Chondrocyte (in vitro differentiated cells): ENCODE results near the gene EXD3. TPM values are rescaled to one million over a fixed set of nuclear protein-coding genes. Genes with fewer than 3 reads are reported as not detected.
"Not testable (repeated sequence)": the region's sequence is repeated elsewhere in the genome, so short reads cannot be mapped to it uniquely, and the experiment has no call there.

Experiments
- DNase-seq: peaks from one replicate; pipeline ENCODE4 v3.0.0; 2021; ENCODE audit warnings: mixed read lengths, low spot score
- H3K27ac Mint-ChIP-seq: one replicate; pipeline ENCODE4 v1.8.0; 2021; ENCODE audit warnings: mild to moderate bottlenecking, moderate library complexity, mixed read lengths; ENCODE audit not compliant: unreplicated experiment
- H3K27me3 Mint-ChIP-seq: 2 replicates; pipeline ENCODE4 v1.8.0; 2021; ENCODE audit warnings: low read depth, mixed read lengths
- H3K36me3 Mint-ChIP-seq: 2 replicates; pipeline ENCODE4 v1.8.0; 2021; ENCODE audit warnings: low read depth, mixed read lengths
- H3K4me1 Mint-ChIP-seq: 2 replicates; pipeline ENCODE4 v1.8.0; 2021; ENCODE audit warnings: low read depth, mild to moderate bottlenecking, mixed read lengths
- H3K4me3 Mint-ChIP-seq: one replicate; pipeline ENCODE4 v1.8.0; 2021; ENCODE audit warnings: mild to moderate bottlenecking, moderate library complexity, mixed read lengths; ENCODE audit not compliant: unreplicated experiment
- H3K9me3 Mint-ChIP-seq: 2 replicates; pipeline ENCODE4 v1.8.0; 2021; ENCODE audit warnings: low read depth, mixed read lengths
- CTCF ChIP-seq: fragments of 200-600 bp; sonication (generic); IDR thresholded peaks from 2 replicates; pipeline ENCODE4 v1.5.0; 2021; ENCODE audit warnings: antibody characterized with exemption, mild to moderate bottlenecking, moderate library complexity
- total RNA-seq: library from RNA; stranded (reverse); gene quantifications from 3 replicates; pipeline ENCODE4 v1.2.1, GENCODE V29; 2021

EXD3 gene
- total RNA-seq, 1 donor from 2014 or later = 11.6 TPM

- Mint-ChIP-seq H3K4me1 (no peaks in the 10 kb centered on the region), H3K27ac (no peak overlapping the region), H3K9me3 (no peaks in the 10 kb centered on the region), H3K27me3 (no peaks in the 10 kb centered on the region), H3K4me3 (no peak overlapping the region), H3K36me3 (peaks cover 5% of the 10 kb centered on the region)
- peak; percentile 79 for DNase-seq
- no peak for TF ChIP-seq CTCF
Observed at GRCh38 chr9:137387891-137388560, 34.9 kb downstream of the EXD3 start.

- no peaks in the 10 kb centered on the region for H3K4me1 Mint-ChIP-seq
- peak; percentile 88 for DNase-seq
- peaks cover 5% of the 10 kb centered on the region for H3K36me3 Mint-ChIP-seq
- H3K9me3 Mint-ChIP-seq = no peaks in the 10 kb centered on the region
- H3K4me3 Mint-ChIP-seq = no peak overlapping the region
- H3K27me3 Mint-ChIP-seq = no peaks in the 10 kb centered on the region
- TF ChIP-seq CTCF = no peak
- no peak overlapping the region for H3K27ac Mint-ChIP-seq
Observed at GRCh38 chr9:137387114-137387890, 35.7 kb downstream of the EXD3 start.

GRCh38 chr9:137386507-137387113 is 36.4 kb downstream of the EXD3 start:
- H3K9me3 Mint-ChIP-seq, H3K4me1 Mint-ChIP-seq, H3K4me3 Mint-ChIP-seq, H3K27me3 Mint-ChIP-seq, H3K27ac Mint-ChIP-seq, H3K36me3 Mint-ChIP-seq: not testable (repeated sequence)
- DNase-seq = peak; percentile 89

GRCh38 chr9:137385061-137385655 is 37.8 kb downstream of the EXD3 start:
- H3K27ac Mint-ChIP-seq = no peak overlapping the region
- no peak for DNase-seq
- no peaks in the 10 kb centered on the region for H3K27me3 Mint-ChIP-seq
- no peak for TF ChIP-seq CTCF
- peaks cover 3% of the 10 kb centered on the region for H3K36me3 Mint-ChIP-seq
- H3K9me3 Mint-ChIP-seq = no peaks in the 10 kb centered on the region
- H3K4me1 Mint-ChIP-seq = no peaks in the 10 kb centered on the region
- no peak overlapping the region for H3K4me3 Mint-ChIP-seq

- Mint-ChIP-seq H3K9me3 (no peaks in the 10 kb centered on the region), H3K4me1 (no peaks in the 10 kb centered on the region), H3K36me3 (peaks cover 1% of the 10 kb centered on the region), H3K27me3 (no peaks in the 10 kb centered on the region), H3K27ac (no peak overlapping the region), H3K4me3 (no peak overlapping the region)
- no peak for TF ChIP-seq CTCF
- DNase-seq = no peak
Observed at GRCh38 chr9:137383784-137384756, 38.9 kb downstream of the EXD3 start.
